HG02759 (cell line): Measurements from ENCODE around the gene ACIN1.
A peak's percentile ranks its signal among the peaks of the same experiment; 100 is the strongest.

Source experiments
- ATAC-seq: cut with Tn5 transposase; IDR thresholded peaks from one replicate; pipeline ENCODE4 v1.9.1; 2021; ENCODE audit warnings: mild to moderate bottlenecking, moderate library complexity; ENCODE audit not compliant: unreplicated experiment

The ACIN1 gene

GRCh38 chr14:23060536-23061260, 34.2 kb downstream of the ACIN1 start:
- ATAC-seq = no peak

- ATAC-seq = no peak
These were observed 36.1 kb downstream of the ACIN1 start for GRCh38 chr14:23058654-23059504.

GRCh38 chr14:23057757-23058653, 36.9 kb downstream of the ACIN1 start:
- ATAC-seq = peak; percentile 61

- ATAC-seq = peak; percentile 61
These were observed 37.8 kb downstream of the ACIN1 start, which contains the start of gene CDH24 for GRCh38 chr14:23056956-23057756. Gene CDH24, minus strand, starts transcription at chr14:23057520. Its CDS starts 1,787 bp downstream, at chr14:23055733.

- peak; percentile 69 for ATAC-seq
These were observed 38.6 kb downstream of the ACIN1 start for GRCh38 chr14:23056145-23056955.

- ATAC-seq = no peak
These were observed 39.3 kb downstream of the ACIN1 start for GRCh38 chr14:23055621-23056144.

- ATAC-seq = no peak
These were observed 39.8 kb downstream of the ACIN1 start for GRCh38 chr14:23055147-23055550.

GRCh38 chr14:23054000-23054811, 40.7 kb downstream of the ACIN1 start:
- no peak for ATAC-seq

- ATAC-seq = no peak
These were observed 41.5 kb downstream of the ACIN1 start for GRCh38 chr14:23053426-23053825.

GRCh38 chr14:23052671-23053070, 42.3 kb downstream of the ACIN1 start:
- no peak for ATAC-seq

GRCh38 chr14:23052182-23052623, 42.7 kb downstream of the ACIN1 start:
- no peak for ATAC-seq

GRCh38 chr14:23051141-23052057, 43.5 kb downstream of the ACIN1 start:
- ATAC-seq = no peak

GRCh38 chr14:23049011-23049410, 45.9 kb downstream of the ACIN1 start:
- ATAC-seq = no peak

GRCh38 chr14:23047751-23048693, 46.9 kb downstream of the ACIN1 start:
- ATAC-seq = no peak

- ATAC-seq = no peak
These were observed 47.8 kb downstream of the ACIN1 start for GRCh38 chr14:23047034-23047634.
